AG10803 (cell line): ENCODE measurements around the gene INSC.
A peak's percentile ranks its signal among the peaks of the same experiment; 100 is the strongest.

ENCODE experiments used
- DNase-seq: peaks from one replicate; pipeline ENCODE4 v3.0.0; 2010; ENCODE audit warnings: low read depth
- H3K4me3 ChIP-seq: 2 replicates; pipeline ENCODE4 v1.5.1; 2011; ENCODE audit warnings: mild to moderate bottlenecking, low read length, control low read depth
- CTCF ChIP-seq: conservative IDR thresholded peaks from 2 replicates; pipeline ENCODE4 v1.5.1; 2011; ENCODE audit warnings: mild to moderate bottlenecking, low read length, control low read depth, inconsistent platforms

The INSC gene

GRCh38 chr11:15158351-15159015 is 43.8 kb downstream of the INSC start:
- TF ChIP-seq CTCF, result no peak
- peak; percentile 88 for DNase-seq
- no peak overlapping the region for H3K4me3 ChIP-seq

- H3K4me3 ChIP-seq, result no peak overlapping the region
- DNase-seq, result peak; percentile 53
- peak; percentile 80 for TF ChIP-seq CTCF
Observed at GRCh38 chr11:15159085-15159484, 44.4 kb downstream of the INSC start.

GRCh38 chr11:15161790-15162189 is 47.1 kb downstream of the INSC start:
- no peak for DNase-seq
- no peak for TF ChIP-seq CTCF
- H3K4me3 ChIP-seq, result no peak overlapping the region

- no peak for TF ChIP-seq CTCF
- H3K4me3 ChIP-seq, result no peak overlapping the region
- DNase-seq, result peak; percentile 44
Observed at GRCh38 chr11:15163136-15163535, 48.4 kb downstream of the INSC start.

GRCh38 chr11:15166204-15166603 is 51.5 kb downstream of the INSC start:
- no peak for TF ChIP-seq CTCF

GRCh38 chr11:15169815-15170551 is 55.3 kb downstream of the INSC start:
- DNase-seq, result no peak
- no peak overlapping the region for H3K4me3 ChIP-seq
- TF ChIP-seq CTCF, result no peak

More at GRCh38 chr11:15166204-15166603, 51.5 kb downstream of the INSC start:
- peak; percentile 73 for DNase-seq
- H3K4me3 ChIP-seq, result no peak overlapping the region

GRCh38 chr11:15170698-15171097 is 56.0 kb downstream of the INSC start:
- TF ChIP-seq CTCF, result no peak
- H3K4me3 ChIP-seq, result no peak overlapping the region
- no peak for DNase-seq
